GM23338 (cell line): ENCODE measurements around the gene GSTT2B. TPM values are rescaled to one million over a fixed set of nuclear protein-coding genes. Genes with fewer than 3 reads are reported as not detected.

Experiments used
- ATAC-seq: fragments of 200-7000 bp; cut with Tn5 transposase; 3 replicates; pipeline ENCODE4 v1.9.1; 2020
- DNase-seq: peaks from one replicate; pipeline ENCODE4 v3.0.0-alpha.2; 2015; ENCODE audit warnings: low spot score
- H2AFZ ChIP-seq: fragments of 200-600 bp; sonication (generic); 2 replicates; pipeline ENCODE4 v1.8.0; 2016; ENCODE audit warnings: antibody characterized with exemption, mild to moderate bottlenecking, moderate library complexity
- H3F3A ChIP-seq: fragments of 200-600 bp; sonication (generic); replicated peaks from 2 replicates; pipeline ENCODE4 v1.8.0; 2017; ENCODE audit warnings: antibody characterized with exemption, mixed run types, low read depth
- H3K27ac ChIP-seq: fragments of 200-600 bp; sonication (generic); 2 replicates; pipeline ENCODE4 v1.6.1; 2016; ENCODE audit warnings: low read depth
- H3K27me3 ChIP-seq: fragments of 200-600 bp; sonication (generic); 2 replicates; pipeline ENCODE4 v1.8.0; 2016; ENCODE audit warnings: mild to moderate bottlenecking, mixed run types, moderate library complexity; ENCODE audit not compliant: insufficient read depth
- H3K36me3 ChIP-seq: fragments of 200-600 bp; sonication (generic); 2 replicates; pipeline ENCODE4 v1.8.0; 2016; ENCODE audit warnings: mild to moderate bottlenecking; ENCODE audit not compliant: insufficient read depth
- H3K4me1 ChIP-seq: fragments of 200-600 bp; sonication (generic); 2 replicates; pipeline ENCODE4 v1.8.0; 2016; ENCODE audit warnings: mild to moderate bottlenecking, moderate library complexity; ENCODE audit not compliant: insufficient read depth
- H3K4me2 ChIP-seq: fragments of 200-600 bp; sonication (generic); 2 replicates; pipeline ENCODE4 v1.7.1; 2017; ENCODE audit warnings: mixed run types
- H3K4me3 ChIP-seq: fragments of 200-600 bp; sonication (generic); 2 replicates; pipeline ENCODE4 v1.6.1; 2016; ENCODE audit warnings: mixed run types
- H3K79me2 ChIP-seq: fragments of 200-600 bp; sonication (generic); replicated peaks from 2 replicates; pipeline ENCODE4 v1.8.0; 2017; ENCODE audit warnings: mild to moderate bottlenecking; ENCODE audit not compliant: insufficient read depth
- H3K9me2 ChIP-seq: fragments of 200-600 bp; sonication (generic); 2 replicates; pipeline ENCODE4 v1.8.0; 2017; ENCODE audit not compliant: insufficient read depth
- H4K20me1 ChIP-seq: fragments of 200-600 bp; sonication (generic); replicated peaks from 2 replicates; pipeline ENCODE4 v1.8.0; 2017; ENCODE audit warnings: mild to moderate bottlenecking; ENCODE audit not compliant: insufficient read depth
- H3K27ac Mint-ChIP-seq: 2 replicates; pipeline ENCODE4 v1.8.0; 2020; ENCODE audit warnings: inconsistent platforms, mild to moderate bottlenecking, moderate library complexity, mixed read lengths
- H3K27me3 Mint-ChIP-seq: 3 replicates; pipeline ENCODE4 v1.8.0; 2022; ENCODE audit warnings: low read depth, mild to moderate bottlenecking, moderate library complexity, mixed read lengths, inconsistent platforms; ENCODE audit not compliant: insufficient read depth, poor library complexity
- H3K36me3 Mint-ChIP-seq: 3 replicates; pipeline ENCODE4 v1.8.0; 2021; ENCODE audit warnings: low read depth, mild to moderate bottlenecking, inconsistent platforms, moderate library complexity, mixed read lengths
- H3K4me1 Mint-ChIP-seq: 3 replicates; pipeline ENCODE4 v1.8.0; 2020; ENCODE audit warnings: mild to moderate bottlenecking, inconsistent platforms, mixed read lengths
- H3K4me3 Mint-ChIP-seq: 3 replicates; pipeline ENCODE4 v1.8.0; 2021; ENCODE audit warnings: moderate library complexity, mild to moderate bottlenecking, inconsistent platforms, mixed read lengths
- H3K9me3 Mint-ChIP-seq: 3 replicates; pipeline ENCODE4 v1.8.0; 2020; ENCODE audit warnings: moderate library complexity, mild to moderate bottlenecking, inconsistent platforms, mixed read lengths
- CREB1 ChIP-seq: fragments of 250-450 bp; sonication (Bioruptor Pico); IDR thresholded peaks from 2 replicates; pipeline ENCODE4 v1.5.0; 2020; ENCODE audit warnings: low read depth, mild to moderate bottlenecking, moderate library complexity
- CTCF ChIP-seq, 2 experiments: fragments of 200-600 bp in 1 of 2; sonication (generic) in 1 of 2; conservative IDR thresholded peaks; 2 replicates each; pipeline versions ENCODE4 v1.5.1 to v1.6.1; 2016 to 2017; ENCODE audit warnings: antibody characterized with exemption in 2 of 2, low read depth in 2 of 2, mild to moderate bottlenecking in 2 of 2, moderate library complexity in 1 of 2
- EZH2 ChIP-seq: fragments of 200-600 bp; sonication (generic); IDR thresholded peaks from one replicate; pipeline ENCODE4 v1.8.0; 2017; ENCODE audit warnings: antibody characterized with exemption, mild to moderate bottlenecking, low read depth; ENCODE audit not compliant: unreplicated experiment
- EZH2phosphoT487 ChIP-seq: fragments of 200-600 bp; sonication (generic); IDR thresholded peaks from one replicate; pipeline ENCODE4 v1.8.1; 2018; ENCODE audit warnings: antibody characterized with exemption; ENCODE audit not compliant: unreplicated experiment
- JUNB ChIP-seq: IDR thresholded peaks from one replicate; pipeline ENCODE4 v1.6.1; 2016; ENCODE audit warnings: antibody characterized with exemption; ENCODE audit not compliant: unreplicated experiment
- NANOG ChIP-seq: IDR thresholded peaks from 2 replicates; pipeline ENCODE4 v1.6.1; 2016; ENCODE audit warnings: antibody characterized with exemption, borderline replicate concordance
- POLR2AphosphoS5 ChIP-seq: IDR thresholded peaks from 2 replicates; pipeline ENCODE4 v1.6.1; 2016; ENCODE audit warnings: antibody characterized with exemption, low read depth
- REST ChIP-seq: IDR thresholded peaks from one replicate; pipeline ENCODE4 v1.6.1; 2018; ENCODE audit warnings: antibody characterized with exemption; ENCODE audit not compliant: unreplicated experiment
- STAT1 ChIP-seq: IDR thresholded peaks from one replicate; pipeline ENCODE4 v1.6.1; 2016; ENCODE audit warnings: antibody characterized with exemption; ENCODE audit not compliant: unreplicated experiment
- ZNF114 ChIP-seq: fragments of 250-450 bp; sonication (Bioruptor Pico); IDR thresholded peaks from 2 replicates; pipeline ENCODE4 v1.5.0; 2020; ENCODE audit warnings: mild to moderate bottlenecking, moderate library complexity
- ZNF331 ChIP-seq: fragments of 250-450 bp; sonication (Bioruptor Pico); IDR thresholded peaks from 2 replicates; pipeline ENCODE4 v1.5.0; 2020; ENCODE audit warnings: low read depth, mild to moderate bottlenecking, moderate library complexity
- ZNF462 ChIP-seq: fragments of 250-450 bp; sonication (Bioruptor Pico); IDR thresholded peaks from 2 replicates; pipeline ENCODE4 v1.5.0; 2020; ENCODE audit warnings: mild to moderate bottlenecking, moderate library complexity
- polyA plus RNA-seq: library from polyadenylated mRNA; unstranded; fragments of >200 nt; fragmentation: Nextera tagmentation; extraction: Ambion mirVana; gene quantifications from 2 replicates; pipeline ENCODE4 v1.2.1, GENCODE V29; 2016
- total RNA-seq: library from RNA; depleted of rRNA; stranded (reverse); fragments of >200 nt; shearing (Covaris generic); gene quantifications from 2 replicates; pipeline ENCODE4 v1.2.3, GENCODE V29; 2014
- TF ChIP-seq, protein P1 (sequence below): IDR thresholded peaks from 2 replicates; pipeline ENCODE4 v1.6.1; 2016; ENCODE audit warnings: antibody characterized with exemption

GSTT2B gene
- total and polyA plus RNA-seq, 2 experiments from 2014 or later: 5.7 to 17.2 TPM

DNA sequence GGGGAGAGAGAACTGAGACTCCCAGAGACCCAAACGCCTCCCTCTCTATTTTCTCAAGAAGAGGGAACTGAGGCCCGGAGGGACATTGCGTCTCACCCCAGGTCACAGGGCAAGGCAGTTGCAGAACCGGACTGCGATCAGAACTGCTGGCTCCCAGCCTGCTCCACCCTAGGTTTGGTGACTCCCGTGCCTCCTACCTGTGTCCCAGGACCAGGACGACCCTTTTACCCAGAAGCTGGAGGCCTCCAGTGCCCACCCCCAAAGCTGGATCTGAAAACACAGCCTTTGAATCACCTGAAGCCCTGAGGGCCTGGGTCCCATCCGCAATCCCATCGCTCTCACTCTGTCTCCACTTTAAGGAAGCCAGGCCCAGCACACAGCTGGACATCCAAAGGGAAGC is 42.9 kb upstream of the GSTT2B start:
- TF ChIP-seq EZH2: no peak
- TF ChIP-seq ZNF462 (CRISPR knock-in tag): no peak
- TF ChIP-seq, protein P1, sequence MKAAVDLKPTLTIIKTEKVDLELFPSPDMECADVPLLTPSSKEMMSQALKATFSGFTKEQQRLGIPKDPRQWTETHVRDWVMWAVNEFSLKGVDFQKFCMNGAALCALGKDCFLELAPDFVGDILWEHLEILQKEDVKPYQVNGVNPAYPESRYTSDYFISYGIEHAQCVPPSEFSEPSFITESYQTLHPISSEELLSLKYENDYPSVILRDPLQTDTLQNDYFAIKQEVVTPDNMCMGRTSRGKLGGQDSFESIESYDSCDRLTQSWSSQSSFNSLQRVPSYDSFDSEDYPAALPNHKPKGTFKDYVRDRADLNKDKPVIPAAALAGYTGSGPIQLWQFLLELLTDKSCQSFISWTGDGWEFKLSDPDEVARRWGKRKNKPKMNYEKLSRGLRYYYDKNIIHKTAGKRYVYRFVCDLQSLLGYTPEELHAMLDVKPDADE: no peak
- no peak for TF ChIP-seq NANOG
- TF ChIP-seq ZNF331 (CRISPR knock-in tag): no peak
- no peak for TF ChIP-seq CTCF (conservative IDR thresholded peaks at IDR 0.05; ENCODE audit: low read depth in 2 of 2)
- no peak for TF ChIP-seq EZH2phosphoT487
- no peak for TF ChIP-seq REST
- no peak for TF ChIP-seq ZNF114
- TF ChIP-seq CREB1 (CRISPR knock-in tag): no peak
- TF ChIP-seq POLR2AphosphoS5: no peak
- TF ChIP-seq JUNB: no peak
- TF ChIP-seq STAT1: no peak
- Histone ChIP-seq H3K4me3 (no peak overlapping the region), H3K4me2 (no peak overlapping the region), H4K20me1 (no peaks in the 10 kb centered on the region), H2AFZ (peak overlapping the region; percentile 63; the same call in 1 of the 2 replicates), H3K27me3 (no peaks in the 10 kb centered on the region), H3F3A (0 out of 2 replicates have a peak, but pooled peaks cover 4% of the 10 kb centered on the region), H3K4me1 (peaks cover 8% of the 10 kb centered on the region; the same call in 1 of the 2 replicates), H3K36me3 (no peaks in the 10 kb centered on the region), H3K27ac (no peak overlapping the region), H3K79me2 (no peaks in the 10 kb centered on the region), H3K9me2 (no peaks in the 10 kb centered on the region; the same call in 1 of the 2 replicates)
- Mint-ChIP-seq H3K27me3 (peaks cover 22% of the 10 kb centered on the region), H3K4me3 (no peak overlapping the region), H3K27ac (no peak overlapping the region), H3K9me3 (no peaks in the 10 kb centered on the region; the same call in 2 of the 3 replicates), H3K36me3 (no peaks in the 10 kb centered on the region), H3K4me1 (peaks cover 7% of the 10 kb centered on the region)
- no peak for DNase-seq
- no peak for ATAC-seq
